22Rv1 (cell line): ENCODE results near the gene OLFML2B.
"Not testable (repeated sequence)": the region's sequence is repeated elsewhere in the genome, so short reads cannot be mapped to it uniquely, and the experiment has no call there.

ENCODE experiments used
- H3K27ac ChIP-seq: fragments of 450-650 bp; 2 replicates; pipeline ENCODE4 v1.5.1; 2017
- ZFX ChIP-seq: fragments of 450-650 bp; IDR thresholded peaks from 2 replicates; pipeline ENCODE4 v1.6.1; 2017; ENCODE audit warnings: antibody characterized with exemption, borderline replicate concordance
- TF ChIP-seq, protein P1 (sequence below): fragments of 450-650 bp; IDR thresholded peaks from 2 replicates; pipeline ENCODE4 v1.5.1; 2017; ENCODE audit warnings: mild to moderate bottlenecking

OLFML2B gene

DNA sequence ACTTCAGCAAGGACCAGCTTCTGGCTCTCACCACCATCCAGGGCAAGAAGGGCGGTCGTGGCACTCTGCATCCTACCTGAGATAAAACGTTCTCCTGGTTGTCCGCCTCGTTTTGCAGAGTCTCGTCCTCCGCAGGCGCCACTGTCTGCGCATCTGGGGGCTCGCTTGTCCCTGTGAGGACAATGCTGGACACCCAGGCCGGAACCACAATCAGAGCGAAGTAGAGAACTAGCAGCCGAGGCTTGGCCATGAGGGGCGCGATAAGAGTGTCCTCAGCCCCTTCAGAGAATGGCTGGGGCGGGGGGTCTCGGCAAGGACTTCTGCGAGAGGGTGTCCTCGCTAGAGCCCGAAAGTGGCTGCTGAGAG is 505 bp downstream of the OLFML2B start:
- no peak overlapping the region for H3K27ac ChIP-seq
- TF ChIP-seq, protein P1, sequence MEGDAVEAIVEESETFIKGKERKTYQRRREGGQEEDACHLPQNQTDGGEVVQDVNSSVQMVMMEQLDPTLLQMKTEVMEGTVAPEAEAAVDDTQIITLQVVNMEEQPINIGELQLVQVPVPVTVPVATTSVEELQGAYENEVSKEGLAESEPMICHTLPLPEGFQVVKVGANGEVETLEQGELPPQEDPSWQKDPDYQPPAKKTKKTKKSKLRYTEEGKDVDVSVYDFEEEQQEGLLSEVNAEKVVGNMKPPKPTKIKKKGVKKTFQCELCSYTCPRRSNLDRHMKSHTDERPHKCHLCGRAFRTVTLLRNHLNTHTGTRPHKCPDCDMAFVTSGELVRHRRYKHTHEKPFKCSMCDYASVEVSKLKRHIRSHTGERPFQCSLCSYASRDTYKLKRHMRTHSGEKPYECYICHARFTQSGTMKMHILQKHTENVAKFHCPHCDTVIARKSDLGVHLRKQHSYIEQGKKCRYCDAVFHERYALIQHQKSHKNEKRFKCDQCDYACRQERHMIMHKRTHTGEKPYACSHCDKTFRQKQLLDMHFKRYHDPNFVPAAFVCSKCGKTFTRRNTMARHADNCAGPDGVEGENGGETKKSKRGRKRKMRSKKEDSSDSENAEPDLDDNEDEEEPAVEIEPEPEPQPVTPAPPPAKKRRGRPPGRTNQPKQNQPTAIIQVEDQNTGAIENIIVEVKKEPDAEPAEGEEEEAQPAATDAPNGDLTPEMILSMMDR, result no peak
- TF ChIP-seq ZFX, result no peak

DNA sequence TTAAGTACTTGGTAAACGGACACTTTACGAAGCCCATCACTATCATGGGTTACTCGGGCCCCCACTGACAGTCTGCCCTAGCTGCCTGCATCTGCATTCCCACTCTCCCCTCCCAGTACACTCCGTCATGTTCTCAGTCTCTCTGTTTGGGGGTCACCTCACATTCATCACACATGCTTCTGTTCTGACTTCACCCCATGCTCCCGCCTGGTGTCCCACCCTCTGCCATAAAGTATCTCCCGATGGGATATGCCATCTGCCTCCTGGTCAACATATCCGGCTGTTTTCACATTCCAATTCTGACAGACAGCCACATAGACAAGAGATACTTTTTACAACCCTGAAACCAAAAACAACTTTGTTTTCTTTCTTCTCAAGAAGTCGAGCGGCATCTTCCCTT is 1.0 kb downstream of the OLFML2B start:
- H3K27ac ChIP-seq, result no peak overlapping the region
- TF ChIP-seq, protein P1, result no peak
- TF ChIP-seq ZFX, result no peak

DNA sequence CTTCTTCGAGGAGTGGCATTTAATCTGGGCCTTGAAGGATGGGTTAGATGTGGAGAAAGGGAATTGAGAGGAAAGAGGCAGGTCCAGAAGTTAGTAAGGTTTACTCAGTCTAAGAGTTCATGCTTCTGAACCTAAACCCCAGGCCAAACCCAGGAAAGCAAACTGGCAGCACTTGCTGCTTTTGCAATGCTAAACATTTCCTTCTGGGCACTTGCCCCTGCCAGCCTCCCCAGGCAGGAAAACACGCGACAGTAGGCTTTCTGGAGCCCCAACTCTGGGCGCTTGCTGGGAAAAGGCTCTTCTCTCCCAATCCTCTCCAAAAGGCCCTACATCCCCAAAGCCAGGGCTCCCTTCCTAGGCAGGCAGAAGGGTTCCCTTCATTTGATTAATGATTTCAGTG is 2.5 kb downstream of the OLFML2B start:
- no peak for TF ChIP-seq ZFX
- TF ChIP-seq, protein P1, result no peak
- no peak overlapping the region for H3K27ac ChIP-seq

DNA sequence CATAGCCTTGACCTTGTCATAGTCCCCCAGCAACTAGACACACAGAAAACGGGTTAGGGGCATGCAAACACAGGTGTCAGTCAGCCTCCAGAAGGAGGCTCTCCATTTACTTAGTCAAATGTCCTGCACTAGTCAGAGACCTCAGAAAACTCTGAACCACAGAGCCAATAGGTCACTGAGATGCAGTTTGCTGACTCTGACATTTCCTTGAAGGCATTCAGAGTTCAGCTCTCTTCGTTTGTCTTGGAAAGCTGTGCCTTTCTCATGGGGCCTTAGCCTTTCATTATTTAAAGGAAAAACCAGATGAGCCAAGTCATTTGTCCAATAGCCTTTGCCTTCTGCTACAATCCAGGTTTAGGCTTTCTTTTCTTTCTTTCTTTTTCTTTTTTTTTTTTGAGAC is 3.5 kb downstream of the OLFML2B start:
- no peak overlapping the region for H3K27ac ChIP-seq
- TF ChIP-seq ZFX, result no peak
- TF ChIP-seq, protein P1, result no peak

DNA sequence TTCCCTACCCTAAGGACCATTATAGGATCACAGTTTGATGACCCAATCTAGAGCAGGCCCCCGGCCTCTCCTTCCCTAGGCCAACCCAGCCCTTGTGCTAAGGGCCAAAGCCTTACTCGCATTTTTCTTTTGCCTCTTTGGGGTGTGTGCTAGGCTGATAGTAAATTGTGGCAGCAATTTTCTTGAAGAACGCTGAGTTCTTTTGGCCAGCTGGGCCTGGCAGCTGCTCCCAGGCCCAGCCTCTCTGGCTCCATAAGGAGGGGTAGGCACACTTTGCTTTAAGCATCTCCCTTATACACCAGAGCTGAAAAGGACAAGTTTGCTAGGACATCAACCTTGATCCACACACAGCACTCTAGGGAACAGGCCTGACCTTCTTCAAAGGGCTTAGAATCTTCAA is 4.2 kb downstream of the OLFML2B start:
- no peak overlapping the region for H3K27ac ChIP-seq

DNA sequence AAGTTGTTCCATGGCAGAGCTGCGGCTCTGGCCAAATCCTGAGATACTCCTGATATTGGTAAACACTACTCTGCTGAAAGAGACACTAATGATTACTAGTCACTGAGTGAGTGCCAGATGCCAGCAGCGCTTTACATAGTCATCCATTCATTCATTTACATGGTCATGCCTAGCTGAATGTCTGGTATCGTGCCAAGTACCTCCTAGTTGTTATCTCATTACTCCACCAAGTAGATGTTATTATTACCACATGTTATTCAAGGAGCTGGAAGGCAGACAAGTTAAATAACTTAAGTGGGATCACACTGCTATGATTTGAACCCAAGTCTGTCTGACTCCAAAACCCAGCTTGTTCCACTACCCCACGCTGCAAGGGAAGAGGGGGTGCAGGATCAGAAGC is 4.7 kb downstream of the OLFML2B start:
- no peak for TF ChIP-seq ZFX
- TF ChIP-seq, protein P1, result no peak
- H3K27ac ChIP-seq, result no peak overlapping the region

More for the DNA sequence above, 4.2 kb downstream of the OLFML2B start:
- TF ChIP-seq ZFX, result no peak
- TF ChIP-seq, protein P1, result no peak

DNA sequence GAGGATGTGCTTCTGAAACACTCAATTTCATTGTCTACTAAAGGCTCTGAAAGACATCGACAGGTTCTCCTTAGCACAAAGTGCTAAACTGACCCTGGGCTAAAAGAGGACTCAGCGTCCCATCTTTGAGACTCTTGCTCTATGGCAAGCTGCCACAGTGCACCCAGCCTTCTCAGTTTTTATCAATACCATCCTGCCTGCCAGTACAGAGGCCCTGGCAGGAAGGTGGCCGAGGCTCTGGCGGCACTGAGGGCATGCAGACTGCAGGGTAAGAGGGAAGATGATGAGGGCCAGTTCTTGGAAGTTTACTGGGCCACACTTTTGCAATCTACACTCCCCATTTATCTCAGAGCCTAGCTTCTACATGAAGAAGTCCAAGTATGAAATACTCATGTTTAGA is 5.3 kb downstream of the OLFML2B start:
- TF ChIP-seq, protein P1, result no peak
- no peak for TF ChIP-seq ZFX
- H3K27ac ChIP-seq, result no peak overlapping the region

DNA sequence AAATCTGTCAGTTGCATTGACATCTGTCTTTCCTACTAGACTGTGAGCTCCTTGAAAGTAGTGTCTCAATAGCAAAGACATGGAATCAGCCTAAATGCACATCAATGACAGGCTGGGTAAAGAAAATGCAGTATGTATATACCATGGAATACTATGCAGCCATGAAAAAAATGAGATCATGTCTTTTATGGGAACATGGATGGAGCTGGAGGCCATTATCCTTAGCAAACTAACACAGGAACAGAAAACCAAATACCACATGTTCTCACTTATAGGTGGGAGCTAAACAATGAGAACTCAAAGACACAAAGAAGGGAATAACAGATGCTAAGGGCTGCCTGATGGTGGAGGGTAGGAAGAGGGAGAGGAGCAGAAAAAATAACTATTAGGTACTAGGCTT is 5.9 kb downstream of the OLFML2B start:
- H3K27ac ChIP-seq, result not testable (repeated sequence)
